K562 (cell line): ENCODE measurements around the gene CCDC97. TPM values are rescaled to one million over a fixed set of nuclear protein-coding genes. Genes with fewer than 3 reads are reported as not detected.

Experiments
- ASH1L ChIP-seq: fragments of 450-650 bp; IDR thresholded peaks from 2 replicates; pipeline ENCODE4 v1.6.1; 2018; ENCODE audit warnings: borderline replicate concordance, mild to moderate bottlenecking, low read depth; ENCODE audit not compliant: partially characterized antibody
- BHLHE40 ChIP-seq: IDR thresholded peaks from 2 replicates; pipeline ENCODE4 v1.6.1; 2011; ENCODE audit warnings: low read length, improper control_type of control experiment
- ESRRA ChIP-seq: fragments of 450-650 bp; IDR thresholded peaks from 2 replicates; pipeline ENCODE4 v1.6.1; 2014; ENCODE audit warnings: low read depth, mild to moderate bottlenecking, moderate library complexity, borderline replicate concordance
- FOXA3 ChIP-seq, 2 experiments: fragments of 450-650 bp in 1 of 2; sonication (generic) in 1 of 2; formaldehyde crosslinking; IDR thresholded peaks in 1 of 2; conservative IDR thresholded peaks in 1 of 2; 2 replicates each; pipeline versions ENCODE4 v1.4.0 to v1.8.0; 2020 to 2022; ENCODE audit warnings: mild to moderate bottlenecking in 2 of 2, missing genetic modification reagents in 1 of 2
- HDGF ChIP-seq: fragments of 450-650 bp; IDR thresholded peaks from 2 replicates; pipeline ENCODE4 v1.6.1; 2016
- KLF16 ChIP-seq: IDR thresholded peaks from 2 replicates; pipeline ENCODE4 v1.6.1; 2016; ENCODE audit warnings: antibody characterized with exemption
- MTA3 ChIP-seq: fragments of 450-650 bp; formaldehyde crosslinking; IDR thresholded peaks from 2 replicates; pipeline ENCODE4 v1.6.1; 2017; ENCODE audit warnings: mild to moderate bottlenecking, borderline replicate concordance
- NFIC ChIP-seq: fragments of 450-650 bp; IDR thresholded peaks from 2 replicates; pipeline ENCODE4 v1.6.1; 2017; ENCODE audit warnings: mild to moderate bottlenecking, inconsistent platforms
- OTX1 ChIP-seq: fragments of 450-650 bp; formaldehyde crosslinking; IDR thresholded peaks from 2 replicates; pipeline ENCODE4 v1.4.0; 2022; ENCODE audit warnings: mild to moderate bottlenecking
- POLR2A ChIP-seq: fragments of 450-650 bp; conservative IDR thresholded peaks from 2 replicates; pipeline ENCODE4 v1.6.1; 2016
- POLR2B ChIP-seq: fragments of 450-650 bp; IDR thresholded peaks from 2 replicates; pipeline ENCODE4 v1.6.1; 2018; ENCODE audit warnings: low read depth; ENCODE audit not compliant: partially characterized antibody
- RB1 ChIP-seq: fragments of 450-650 bp; IDR thresholded peaks from 2 replicates; pipeline ENCODE4 v1.6.1; 2017; ENCODE audit warnings: low read depth, mild to moderate bottlenecking
- RBM25 ChIP-seq: fragments of 200-400 bp; formaldehyde crosslinking; IDR thresholded peaks from 2 replicates; pipeline ENCODE4 v1.6.1; 2018; ENCODE audit warnings: low read length, low read depth, moderate library complexity; ENCODE audit not compliant: severe bottlenecking
- RCOR1 ChIP-seq, 2 experiments: IDR thresholded peaks; 2 replicates each; pipeline ENCODE4 v1.6.1; 2012; ENCODE audit warnings: low read depth in 2 of 2, low read length in 2 of 2, borderline replicate concordance in 1 of 2, improper control_type of control experiment in 1 of 2
- SRF ChIP-seq, 2 experiments: fragments of 250-450, 450-650 bp in 1 of 2; sonication (Bioruptor Pico) in 1 of 2; sonication (generic) in 1 of 2; formaldehyde crosslinking; IDR thresholded peaks; 2 replicates each; pipeline versions ENCODE4 v1.5.0 to v1.5.1; 2020 to 2022; ENCODE audit warnings: mild to moderate bottlenecking in 1 of 2, missing genetic modification reagents in 1 of 2
- TRIM28 ChIP-seq: fragments of 450-650 bp; IDR thresholded peaks from 2 replicates; pipeline ENCODE4 v1.6.1; 2017
- ZBTB17 ChIP-seq: fragments of 450-650 bp; formaldehyde crosslinking; IDR thresholded peaks from 2 replicates; pipeline ENCODE4 v1.4.0; 2020; ENCODE audit warnings: mild to moderate bottlenecking
- ZNF77 ChIP-seq: fragments of 250-450 bp; sonication (Bioruptor Pico); IDR thresholded peaks from 2 replicates; pipeline ENCODE4 v1.5.0; 2020
- polyA plus RNA-seq, 8 experiments: library from polyadenylated mRNA; depleted of rRNA in 4 of 8; stranded (reverse) in 5 of 8; unstranded in 3 of 8; fragments of >200 nt; fragmentation: Nextera tagmentation in 2 of 8; fragmentation: Illumina TruSeq in 1 of 8; extraction: Ambion mirVana in 2 of 8; extraction: Trizol in 1 of 8; gene quantifications; 2 replicates each; pipeline versions ENCODE4 v1.2.1 to v1.2.3, GENCODE V29; 2011 to 2014; ENCODE audit warnings: inconsistent platforms in 1 of 8, missing spikeins in 1 of 8
- total RNA-seq, 7 experiments: library from RNA; depleted of rRNA in 6 of 7; stranded (reverse); fragments of >200 nt in 6 of 7; fragmentation: Illumina TruSeq in 2 of 7; extraction: Trizol in 2 of 7; gene quantifications; 2 replicates each; pipeline versions ENCODE4 v1.2.1 to v1.2.3, GENCODE V29; 2011 to 2021; ENCODE audit warnings: low replicate concordance in 1 of 7
- TF ChIP-seq, protein P1 (sequence below): fragments of 250-450 bp; sonication (Bioruptor Pico); IDR thresholded peaks from 2 replicates; pipeline ENCODE4 v1.5.0; 2020; ENCODE audit warnings: mild to moderate bottlenecking, borderline replicate concordance
- TF ChIP-seq, protein P2 (sequence below): fragments of 250-450 bp; sonication (Bioruptor Pico); IDR thresholded peaks from 2 replicates; pipeline ENCODE4 v1.5.0; 2021; ENCODE audit warnings: mild to moderate bottlenecking, borderline replicate concordance
- TF ChIP-seq, protein P3 (sequence below): fragments of 250-450 bp; sonication (Bioruptor Pico); IDR thresholded peaks from 2 replicates; pipeline ENCODE4 v1.9.0; 2021; ENCODE audit warnings: mild to moderate bottlenecking
- TF ChIP-seq, protein P4 (sequence below): IDR thresholded peaks from 2 replicates; pipeline ENCODE4 v1.6.1; 2011; ENCODE audit warnings: borderline replicate concordance, low read depth, mild to moderate bottlenecking, moderate library complexity, low read length; ENCODE audit not compliant: insufficient read depth, poor library complexity, severe bottlenecking

CCDC97 gene
- total and polyA plus RNA-seq, 9 of the 15 experiments (the other 6 are each of a cell fraction or from before 2014, with no cell fraction given) = 0.60 to 16.5 (median 7.0) TPM

DNA sequence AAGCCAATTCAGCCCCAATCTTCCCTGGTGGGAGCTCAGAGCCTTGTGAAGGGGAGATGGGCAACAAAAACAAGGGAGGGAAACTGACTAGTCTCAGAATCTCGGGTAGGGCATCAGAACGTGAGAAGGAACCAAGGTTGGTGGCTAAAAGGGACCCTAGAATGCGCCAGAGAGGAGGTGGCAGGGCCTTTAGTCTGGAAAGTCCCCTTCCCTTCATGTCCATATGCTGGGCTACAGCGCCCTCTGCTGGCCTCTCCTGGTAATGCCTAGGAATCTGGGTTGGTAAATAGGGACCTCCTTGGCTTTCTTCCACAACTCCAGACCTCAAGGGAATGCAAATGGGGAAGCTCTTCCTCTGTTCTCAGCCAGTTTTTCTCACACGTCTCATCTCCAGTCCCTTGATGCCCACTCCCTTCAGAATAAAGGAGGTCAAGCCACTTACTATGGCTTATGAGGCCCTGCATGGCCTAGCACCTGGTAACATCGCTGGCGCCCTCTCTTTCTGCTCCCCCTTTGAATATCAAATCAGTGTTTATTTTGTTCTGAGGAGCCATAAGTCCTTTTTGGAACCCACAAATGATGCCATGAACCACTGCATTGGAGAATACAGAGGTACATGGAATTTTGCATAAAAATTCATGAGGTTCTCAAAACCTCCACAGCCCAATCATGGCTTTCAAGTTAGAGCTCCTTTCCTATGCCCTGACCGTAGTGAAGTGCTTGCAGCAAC lies 1.4 kb upstream of the CCDC97 start (continued):
- 0 out of 4 replicates have a peak, but pooled peaks of 1 of the 2 experiments have one; percentile 30 for TF ChIP-seq RCOR1 (IDR thresholded peaks at IDR 0.05; ENCODE audit: borderline replicate concordance in 1 of 2, low read depth in 2 of 2, low read length in 2 of 2)
- TF ChIP-seq ZBTB17 (CRISPR knock-in tag) = no peak
- TF ChIP-seq ZNF77 (CRISPR knock-in tag) = no peak
- TF ChIP-seq, protein P1, sequence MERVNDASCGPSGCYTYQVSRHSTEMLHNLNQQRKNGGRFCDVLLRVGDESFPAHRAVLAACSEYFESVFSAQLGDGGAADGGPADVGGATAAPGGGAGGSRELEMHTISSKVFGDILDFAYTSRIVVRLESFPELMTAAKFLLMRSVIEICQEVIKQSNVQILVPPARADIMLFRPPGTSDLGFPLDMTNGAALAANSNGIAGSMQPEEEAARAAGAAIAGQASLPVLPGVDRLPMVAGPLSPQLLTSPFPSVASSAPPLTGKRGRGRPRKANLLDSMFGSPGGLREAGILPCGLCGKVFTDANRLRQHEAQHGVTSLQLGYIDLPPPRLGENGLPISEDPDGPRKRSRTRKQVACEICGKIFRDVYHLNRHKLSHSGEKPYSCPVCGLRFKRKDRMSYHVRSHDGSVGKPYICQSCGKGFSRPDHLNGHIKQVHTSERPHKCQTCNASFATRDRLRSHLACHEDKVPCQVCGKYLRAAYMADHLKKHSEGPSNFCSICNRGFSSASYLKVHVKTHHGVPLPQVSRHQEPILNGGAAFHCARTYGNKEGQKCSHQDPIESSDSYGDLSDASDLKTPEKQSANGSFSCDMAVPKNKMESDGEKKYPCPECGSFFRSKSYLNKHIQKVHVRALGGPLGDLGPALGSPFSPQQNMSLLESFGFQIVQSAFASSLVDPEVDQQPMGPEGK (CRISPR knock-in tag) = peak; percentile 26; the same call in 1 of the 2 replicates
- TF ChIP-seq NFIC = peak; percentile 77
- TF ChIP-seq FOXA3 (CRISPR knock-in tag; conservative IDR thresholded peaks at IDR 0.05 in 1 of 2, IDR thresholded peaks at IDR 0.05 in 1 of 2) = peak; percentile 66 to 69; a peak in 3 of 4 replicates
- TF ChIP-seq BHLHE40 = no peak
- TF ChIP-seq ASH1L = no peak
- peak; percentile 56; the same call in 1 of the 2 replicates for TF ChIP-seq KLF16
- no peak for TF ChIP-seq TRIM28
- TF ChIP-seq POLR2B = peak; percentile 78
- TF ChIP-seq ESRRA = 0 out of 2 replicates have a peak, but pooled peaks have one; percentile 12
- TF ChIP-seq RBM25 = no peak
- TF ChIP-seq, protein P2, sequence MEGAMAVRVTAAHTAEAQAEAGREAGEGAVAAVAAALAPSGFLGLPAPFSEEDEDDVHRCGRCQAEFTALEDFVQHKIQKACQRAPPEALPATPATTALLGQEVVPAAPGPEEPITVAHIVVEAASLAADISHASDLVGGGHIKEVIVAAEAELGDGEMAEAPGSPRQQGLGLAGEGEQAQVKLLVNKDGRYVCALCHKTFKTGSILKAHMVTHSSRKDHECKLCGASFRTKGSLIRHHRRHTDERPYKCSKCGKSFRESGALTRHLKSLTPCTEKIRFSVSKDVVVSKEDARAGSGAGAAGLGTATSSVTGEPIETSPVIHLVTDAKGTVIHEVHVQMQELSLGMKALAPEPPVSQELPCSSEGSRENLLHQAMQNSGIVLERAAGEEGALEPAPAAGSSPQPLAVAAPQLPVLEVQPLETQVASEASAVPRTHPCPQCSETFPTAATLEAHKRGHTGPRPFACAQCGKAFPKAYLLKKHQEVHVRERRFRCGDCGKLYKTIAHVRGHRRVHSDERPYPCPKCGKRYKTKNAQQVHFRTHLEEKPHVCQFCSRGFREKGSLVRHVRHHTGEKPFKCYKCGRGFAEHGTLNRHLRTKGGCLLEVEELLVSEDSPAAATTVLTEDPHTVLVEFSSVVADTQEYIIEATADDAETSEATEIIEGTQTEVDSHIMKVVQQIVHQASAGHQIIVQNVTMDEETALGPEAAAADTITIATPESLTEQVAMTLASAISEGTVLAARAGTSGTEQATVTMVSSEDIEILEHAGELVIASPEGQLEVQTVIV (CRISPR knock-in tag) = 0 out of 2 replicates have a peak, but pooled peaks have one; percentile 41
- peak; percentile 16; the same call in 1 of the 2 replicates for TF ChIP-seq OTX1
- TF ChIP-seq SRF (CRISPR knock-in tag; IDR thresholded peaks at IDR 0.05) = no peak
- peak; percentile 78 for TF ChIP-seq POLR2A
- peak; percentile 80 for TF ChIP-seq RB1
- TF ChIP-seq, protein P3, sequence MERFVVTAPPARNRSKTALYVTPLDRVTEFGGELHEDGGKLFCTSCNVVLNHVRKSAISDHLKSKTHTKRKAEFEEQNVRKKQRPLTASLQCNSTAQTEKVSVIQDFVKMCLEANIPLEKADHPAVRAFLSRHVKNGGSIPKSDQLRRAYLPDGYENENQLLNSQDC (CRISPR knock-in tag) = no peak
- TF ChIP-seq, protein P4, sequence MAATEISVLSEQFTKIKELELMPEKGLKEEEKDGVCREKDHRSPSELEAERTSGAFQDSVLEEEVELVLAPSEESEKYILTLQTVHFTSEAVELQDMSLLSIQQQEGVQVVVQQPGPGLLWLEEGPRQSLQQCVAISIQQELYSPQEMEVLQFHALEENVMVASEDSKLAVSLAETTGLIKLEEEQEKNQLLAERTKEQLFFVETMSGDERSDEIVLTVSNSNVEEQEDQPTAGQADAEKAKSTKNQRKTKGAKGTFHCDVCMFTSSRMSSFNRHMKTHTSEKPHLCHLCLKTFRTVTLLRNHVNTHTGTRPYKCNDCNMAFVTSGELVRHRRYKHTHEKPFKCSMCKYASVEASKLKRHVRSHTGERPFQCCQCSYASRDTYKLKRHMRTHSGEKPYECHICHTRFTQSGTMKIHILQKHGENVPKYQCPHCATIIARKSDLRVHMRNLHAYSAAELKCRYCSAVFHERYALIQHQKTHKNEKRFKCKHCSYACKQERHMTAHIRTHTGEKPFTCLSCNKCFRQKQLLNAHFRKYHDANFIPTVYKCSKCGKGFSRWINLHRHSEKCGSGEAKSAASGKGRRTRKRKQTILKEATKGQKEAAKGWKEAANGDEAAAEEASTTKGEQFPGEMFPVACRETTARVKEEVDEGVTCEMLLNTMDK = peak; percentile 97
- TF ChIP-seq HDGF = 0 out of 2 replicates have a peak, but pooled peaks have one; percentile 16
- TF ChIP-seq MTA3 = peak; percentile 52; the same call in 1 of the 2 replicates
